Tibial artery (tissue), 4 donors: Measurements from ENCODE around the gene ARRB2.
"Not testable (repeated sequence)": the region's sequence is repeated elsewhere in the genome, so short reads cannot be mapped to it uniquely, and the experiment has no call there.

Experiments used
- DNase-seq, 2 donors: peaks; one replicate each; pipeline ENCODE4 v3.0.0-alpha.2; 2019
- H3K27ac ChIP-seq, 2 donors: fragments of 200-600 bp; sonication (generic) in 1 of 2; 1 replicate in 1 of 2; 2 replicates in 1 of 2; pipeline ENCODE4 v1.5.1; 2018 to 2019; ENCODE audit warnings: mild to moderate bottlenecking in 1 of 2
- H3K27me3 ChIP-seq, 2 donors: fragments of 200-600 bp; sonication (generic) in 1 of 2; one replicate each; pipeline versions ENCODE4 v1.5.1 to v1.6.0; 2016 to 2019
- H3K36me3 ChIP-seq, 3 donors: fragments of 200-600 bp; sonication (generic) in 2 of 3; one replicate each; pipeline ENCODE4 v1.5.1; 2016 to 2019; ENCODE audit warnings: mild to moderate bottlenecking in 2 of 3
- H3K4me1 ChIP-seq, 4 donors: fragments of 200-600 bp; sonication (generic) in 2 of 4; 1 replicate in 3 of 4; 2 replicates in 1 of 4; pipeline ENCODE4 v1.5.1; 2016 to 2019
- H3K4me3 ChIP-seq, 2 donors: fragments of 200-600 bp; sonication (generic) in 1 of 2; 1 replicate in 1 of 2; 2 replicates in 1 of 2; pipeline ENCODE4 v1.5.1; 2018 to 2019; ENCODE audit warnings: mild to moderate bottlenecking in 2 of 2
- H3K9me3 ChIP-seq, 3 donors: fragments of 200-600 bp; sonication (generic) in 1 of 3; one replicate each; pipeline ENCODE4 v1.5.1; 2016 to 2019
- intact Hi-C: fragments of 100-400 bp; cut with DNase I; formaldehyde crosslinking; loops from one replicate; pipeline ENCODE4 v1.15.0; 2023; ENCODE audit warnings: low total_unique reads
- TF ChIP-seq, protein P1 (sequence below), 2 experiments: fragments of 200-600 bp in 1 of 2; fragments of 450-650 bp in 1 of 2; IDR thresholded peaks; one replicate each; pipeline ENCODE4 v1.5.1; 2017 to 2019; ENCODE audit warnings: antibody characterized with exemption in 2 of 2, mild to moderate bottlenecking in 1 of 2, moderate library complexity in 1 of 2

The ARRB2 gene

DNA sequence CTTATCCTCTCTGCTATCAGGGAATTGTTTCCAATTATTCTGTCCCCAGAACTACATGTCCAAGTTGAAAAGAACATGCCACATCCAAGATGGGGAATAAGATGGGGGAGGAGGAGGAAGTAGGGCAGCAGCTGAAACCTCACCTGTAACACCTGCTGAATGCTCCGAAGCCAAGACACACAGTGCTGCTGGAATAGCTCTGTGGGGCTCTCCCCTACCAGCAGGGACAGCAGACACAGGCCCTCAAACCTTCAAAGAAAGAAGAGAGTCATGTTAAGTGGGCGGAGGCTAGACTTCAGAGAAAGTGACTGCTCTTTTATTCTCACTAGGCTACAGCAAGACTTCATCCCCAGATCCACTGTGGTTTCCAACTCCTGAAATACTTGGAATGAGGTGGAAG is 19.7 kb upstream of the ARRB2 start:
- H3K27me3 ChIP-seq, result no peaks in the 10 kb centered on the region
- peaks cover 0 to 3% (median 0%) of the 10 kb centered on the region in 4 donors for H3K4me1 ChIP-seq
- intact Hi-C loops, result no loop called here
- no peak overlapping the region for H3K4me3 ChIP-seq
- H3K36me3 ChIP-seq, result peaks cover 15 to 44% (median 35%) of the 10 kb centered on the region in 3 donors
- H3K27ac ChIP-seq, result no peak overlapping the region
- TF ChIP-seq, protein P1, sequence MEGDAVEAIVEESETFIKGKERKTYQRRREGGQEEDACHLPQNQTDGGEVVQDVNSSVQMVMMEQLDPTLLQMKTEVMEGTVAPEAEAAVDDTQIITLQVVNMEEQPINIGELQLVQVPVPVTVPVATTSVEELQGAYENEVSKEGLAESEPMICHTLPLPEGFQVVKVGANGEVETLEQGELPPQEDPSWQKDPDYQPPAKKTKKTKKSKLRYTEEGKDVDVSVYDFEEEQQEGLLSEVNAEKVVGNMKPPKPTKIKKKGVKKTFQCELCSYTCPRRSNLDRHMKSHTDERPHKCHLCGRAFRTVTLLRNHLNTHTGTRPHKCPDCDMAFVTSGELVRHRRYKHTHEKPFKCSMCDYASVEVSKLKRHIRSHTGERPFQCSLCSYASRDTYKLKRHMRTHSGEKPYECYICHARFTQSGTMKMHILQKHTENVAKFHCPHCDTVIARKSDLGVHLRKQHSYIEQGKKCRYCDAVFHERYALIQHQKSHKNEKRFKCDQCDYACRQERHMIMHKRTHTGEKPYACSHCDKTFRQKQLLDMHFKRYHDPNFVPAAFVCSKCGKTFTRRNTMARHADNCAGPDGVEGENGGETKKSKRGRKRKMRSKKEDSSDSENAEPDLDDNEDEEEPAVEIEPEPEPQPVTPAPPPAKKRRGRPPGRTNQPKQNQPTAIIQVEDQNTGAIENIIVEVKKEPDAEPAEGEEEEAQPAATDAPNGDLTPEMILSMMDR (IDR thresholded peaks at IDR 0.05), result no peak
- H3K9me3 ChIP-seq, result no peaks in the 10 kb centered on the region
- no peak for DNase-seq

GRCh38 chr17:4691686-4692085 is 18.7 kb upstream of the ARRB2 start:
- Histone ChIP-seq H3K4me3 (no peak overlapping the region), H3K36me3 (peaks cover 15 to 38% (median 36%) of the 10 kb centered on the region in 3 donors), H3K27me3 (no peaks in the 10 kb centered on the region), H3K4me1 (peaks cover 0 to 3% (median 0%) of the 10 kb centered on the region in 4 donors), H3K27ac (no peak overlapping the region), H3K9me3 (no peaks in the 10 kb centered on the region)
- peak in 1 of 2 donors; percentile 19 for DNase-seq
- TF ChIP-seq, protein P1 (IDR thresholded peaks at IDR 0.05), result no peak
- intact Hi-C loops, result no loop called here

DNA sequence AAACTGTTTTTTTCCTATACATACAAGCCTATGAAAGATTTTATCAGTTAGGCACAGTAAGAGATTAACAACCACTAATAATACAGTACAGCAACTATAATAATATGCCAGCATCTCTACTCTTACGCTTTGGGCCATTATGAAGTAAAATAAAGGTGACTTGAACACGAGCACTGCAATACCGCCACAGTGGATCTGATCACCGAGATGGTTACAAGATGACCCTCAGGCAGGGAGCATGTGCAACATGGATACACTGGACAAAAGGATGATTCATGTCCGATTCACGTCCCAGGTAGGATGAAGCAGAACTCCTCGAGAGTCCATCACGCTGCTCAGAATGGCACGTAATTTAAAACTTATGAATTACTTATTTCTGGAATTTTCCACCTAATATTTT is 17.0 kb upstream of the ARRB2 start:
- H3K4me1 ChIP-seq, result peaks cover 0 to 3% (median 0%) of the 10 kb centered on the region in 4 donors
- peaks cover 11 to 38% (median 26%) of the 10 kb centered on the region in 3 donors for H3K36me3 ChIP-seq
- H3K9me3 ChIP-seq, result no peaks in the 10 kb centered on the region
- DNase-seq, result no peak
- no peaks in the 10 kb centered on the region for H3K27me3 ChIP-seq
- TF ChIP-seq, protein P1 (IDR thresholded peaks at IDR 0.05), result no peak
- H3K27ac ChIP-seq, result no peak overlapping the region
- no peak overlapping the region for H3K4me3 ChIP-seq
- intact Hi-C loops, result no loop called here

- no peak for DNase-seq
- Histone ChIP-seq H3K27me3 (no peaks in the 10 kb centered on the region), H3K27ac (no peak overlapping the region), H3K9me3 (no peaks in the 10 kb centered on the region), H3K4me1 (peaks cover 0 to 3% (median 0%) of the 10 kb centered on the region in 4 donors), H3K4me3 (no peak overlapping the region), H3K36me3 (peaks cover 0 to 17% (median 7%) of the 10 kb centered on the region in 3 donors)
- TF ChIP-seq, protein P1 (IDR thresholded peaks at IDR 0.05), result no peak
- intact Hi-C loops, result no loop called here
Measured at GRCh38 chr17:4696437-4696805, 14.0 kb upstream of the ARRB2 start.

DNA sequence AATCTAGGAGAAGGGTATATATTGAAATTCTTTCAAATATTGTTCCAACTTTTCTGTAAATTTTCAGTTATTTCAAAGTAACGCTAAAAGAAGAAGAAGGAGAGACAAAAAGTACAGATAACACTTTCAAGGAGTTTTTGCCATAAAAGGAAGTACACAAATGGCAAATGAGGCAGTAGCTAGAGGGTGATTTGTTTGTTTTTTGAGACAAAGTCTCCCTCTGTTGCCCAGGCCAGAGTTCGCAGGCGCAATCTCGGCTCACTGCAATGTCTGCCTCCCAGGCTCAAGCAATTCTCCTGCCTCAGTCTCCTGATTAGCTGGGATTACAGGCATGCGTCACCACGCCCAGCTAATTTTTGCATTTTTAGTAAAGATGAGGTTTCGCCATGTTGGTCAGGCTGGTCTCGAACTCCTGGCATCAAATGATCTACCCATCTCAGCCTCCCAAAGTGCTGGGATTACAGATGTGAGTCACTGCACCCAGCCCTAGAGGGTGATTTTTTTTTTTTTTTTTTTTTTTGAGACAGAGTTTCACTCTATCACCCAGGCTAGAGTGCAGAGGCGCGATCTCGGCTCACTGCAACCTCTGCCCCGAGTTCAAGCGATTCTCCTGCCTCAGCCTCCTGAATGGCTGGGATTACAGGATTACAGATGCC is 10.9 kb upstream of the ARRB2 start:
- H3K27me3 ChIP-seq, H3K9me3 ChIP-seq, intact Hi-C loops, H3K27ac ChIP-seq, DNase-seq, H3K4me3 ChIP-seq: not testable (repeated sequence)
- Histone ChIP-seq H3K36me3 (peaks cover 0 to 13% (median 7%) of the 10 kb centered on the region in 3 donors), H3K4me1 (peaks cover 0 to 13% (median 9%) of the 10 kb centered on the region in 4 donors)

DNA sequence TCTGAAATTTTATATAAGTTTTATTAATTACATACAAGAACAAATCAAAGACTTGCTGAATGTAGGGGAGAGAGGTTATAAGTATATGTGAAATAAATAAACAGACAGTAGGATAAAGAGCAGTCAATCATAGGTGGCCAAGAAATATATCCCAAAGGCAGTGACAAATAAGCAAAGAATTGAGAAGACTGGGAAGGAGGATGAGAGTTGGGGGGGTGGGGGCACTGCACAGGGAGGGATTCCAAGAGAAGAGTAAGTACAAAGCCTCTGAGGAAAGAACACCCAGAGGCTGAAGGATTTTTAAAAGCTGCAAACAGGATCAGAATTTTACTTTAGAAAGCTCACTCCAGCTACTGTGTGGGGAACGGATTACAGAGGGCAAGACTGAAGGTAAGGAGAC is 9.3 kb upstream of the ARRB2 start:
- intact Hi-C loops, result no loop called here
- no peak for DNase-seq
- peaks cover 0 to 15% (median 9%) of the 10 kb centered on the region in 4 donors for H3K4me1 ChIP-seq

More for the DNA sequence above, 9.3 kb upstream of the ARRB2 start:
- TF ChIP-seq, protein P1 (IDR thresholded peaks at IDR 0.05), result no peak
- Histone ChIP-seq H3K4me3 (no peak overlapping the region), H3K27me3 (no peaks in the 10 kb centered on the region), H3K9me3 (no peaks in the 10 kb centered on the region), H3K36me3 (peaks cover 0 to 13% (median 3%) of the 10 kb centered on the region in 3 donors), H3K27ac (no peak overlapping the region)
